HG03025 (cell line): ENCODE measurements around the gene MAPKAPK5.
"Not testable (repeated sequence)": the region's sequence is repeated elsewhere in the genome, so short reads cannot be mapped to it uniquely, and the experiment has no call there.

ENCODE experiments used
- ATAC-seq: cut with Tn5 transposase; IDR thresholded peaks from one replicate; pipeline ENCODE4 v1.9.1; 2021; ENCODE audit warnings: mild to moderate bottlenecking, moderate library complexity; ENCODE audit not compliant: unreplicated experiment, low FRiP score

MAPKAPK5 gene

DNA sequence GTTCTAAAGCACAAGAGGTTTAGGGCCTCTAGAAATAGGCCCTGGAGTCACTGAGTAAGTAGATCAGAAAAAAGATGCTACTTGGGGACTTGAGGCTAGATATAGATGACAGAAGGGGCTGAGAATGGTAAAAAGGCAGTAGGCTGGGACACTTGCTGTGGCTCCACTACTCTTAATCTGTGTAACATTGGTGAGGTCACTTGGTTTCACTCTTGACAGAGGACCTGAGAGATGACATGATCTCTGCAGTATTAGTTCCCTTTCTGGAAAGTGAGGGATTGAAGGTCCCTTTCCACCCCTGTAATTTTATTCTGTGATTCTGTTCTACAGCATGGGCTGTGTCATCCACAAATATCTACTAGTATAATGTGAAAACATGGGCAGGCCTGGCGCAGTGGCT lies 39.7 kb downstream of the MAPKAPK5 start:
- ATAC-seq = no peak

DNA sequence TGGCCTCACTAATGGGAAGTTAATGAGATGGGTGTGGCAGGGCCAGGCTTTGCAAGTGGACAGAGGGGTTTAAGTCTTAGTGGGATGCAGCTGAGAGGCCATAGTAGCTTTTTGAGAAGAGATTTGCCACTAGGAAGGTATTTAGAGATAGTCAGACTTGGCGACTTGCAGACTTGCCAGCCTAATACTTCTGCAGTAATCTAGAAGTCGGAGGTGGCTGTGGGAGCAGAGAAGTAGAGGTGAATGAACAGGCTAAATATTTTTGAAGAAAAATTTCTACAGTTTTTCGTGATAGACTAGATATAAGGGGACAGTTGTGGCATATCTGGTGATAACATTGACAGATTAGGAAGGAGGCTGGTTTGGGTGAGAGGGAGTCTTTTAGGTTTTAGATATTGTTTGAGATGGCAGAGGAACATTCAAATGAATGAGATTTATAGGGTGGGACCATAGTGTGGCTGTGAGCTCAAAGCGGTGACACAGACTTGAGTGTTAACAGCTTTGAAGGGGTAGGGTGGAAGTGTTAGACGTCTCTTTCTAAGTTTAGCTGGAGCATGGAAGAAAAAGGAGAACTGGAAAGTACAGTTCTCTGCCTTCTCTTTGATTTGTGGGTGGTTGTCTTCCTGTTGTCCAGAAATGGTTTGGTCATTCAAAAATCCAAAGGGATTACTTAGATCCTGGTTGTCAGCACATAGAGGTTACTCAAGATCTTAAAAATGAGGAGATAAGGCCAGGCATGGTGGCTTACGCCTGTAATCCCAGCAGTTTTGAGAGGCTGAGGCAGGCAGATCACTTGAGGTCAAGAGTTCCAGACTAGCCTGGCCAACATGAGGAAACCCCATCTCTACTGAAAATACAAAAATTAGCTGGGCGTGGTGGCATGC lies 44.9 kb downstream of the MAPKAPK5 start:
- no peak for ATAC-seq

DNA sequence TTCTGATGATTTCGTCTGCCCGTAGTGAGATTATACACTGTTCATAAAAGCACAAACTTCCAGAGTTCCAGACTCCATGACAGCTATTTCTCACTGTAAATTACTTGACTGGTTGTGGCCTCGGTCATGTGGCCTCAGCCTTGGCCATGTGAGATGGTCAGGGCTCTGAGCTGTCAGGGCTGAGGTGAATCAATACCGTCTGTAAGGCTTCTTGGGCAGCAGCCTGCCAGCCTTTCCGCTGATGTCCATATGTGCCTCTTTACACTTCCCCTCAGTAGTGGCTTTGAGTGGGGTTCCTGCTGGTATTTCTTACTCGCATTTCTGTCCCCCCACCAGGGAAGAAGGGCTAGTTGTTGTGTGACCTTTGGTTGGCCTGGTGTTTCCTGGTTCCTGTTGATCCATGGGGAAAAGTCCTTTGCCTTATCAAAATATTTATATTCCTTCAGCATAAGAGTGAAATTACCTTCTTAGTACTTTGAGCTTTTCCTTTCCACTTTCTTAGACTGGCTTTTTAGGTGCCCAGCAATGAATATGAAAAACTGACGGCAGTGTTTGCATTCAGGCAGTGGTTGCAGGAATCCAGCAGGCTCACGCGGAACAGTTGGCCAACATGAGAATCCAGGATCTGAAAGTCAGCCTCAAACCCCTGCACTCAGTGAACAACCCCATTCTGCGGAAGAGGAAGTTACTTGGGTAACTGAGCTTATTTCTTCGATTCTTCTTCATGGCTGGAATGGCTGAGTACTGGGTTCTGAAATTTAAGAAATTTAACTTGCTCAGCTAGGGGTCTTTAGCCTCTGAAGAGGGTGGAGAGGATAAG lies 46.1 kb downstream of the MAPKAPK5 start:
- ATAC-seq = no peak

DNA sequence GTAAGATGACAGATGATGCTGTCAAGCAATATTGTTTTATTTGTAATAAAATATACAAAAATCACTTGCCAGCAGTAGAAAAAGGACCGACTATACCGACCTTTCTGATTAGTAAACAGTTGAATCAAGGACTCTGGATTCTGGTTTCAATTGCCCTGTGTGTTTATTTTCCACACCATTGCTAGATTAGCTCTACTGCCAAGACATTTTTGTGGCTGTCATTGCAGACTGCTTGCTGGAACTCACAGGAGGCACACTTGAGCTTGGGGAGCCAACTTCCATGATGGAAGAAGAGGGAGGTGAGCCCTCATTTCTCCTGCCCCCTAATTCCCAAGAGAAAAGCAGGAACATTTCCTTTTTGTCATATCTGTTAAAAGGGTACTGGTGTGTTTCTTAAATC lies 51.3 kb downstream of the MAPKAPK5 start:
- ATAC-seq = no peak

DNA sequence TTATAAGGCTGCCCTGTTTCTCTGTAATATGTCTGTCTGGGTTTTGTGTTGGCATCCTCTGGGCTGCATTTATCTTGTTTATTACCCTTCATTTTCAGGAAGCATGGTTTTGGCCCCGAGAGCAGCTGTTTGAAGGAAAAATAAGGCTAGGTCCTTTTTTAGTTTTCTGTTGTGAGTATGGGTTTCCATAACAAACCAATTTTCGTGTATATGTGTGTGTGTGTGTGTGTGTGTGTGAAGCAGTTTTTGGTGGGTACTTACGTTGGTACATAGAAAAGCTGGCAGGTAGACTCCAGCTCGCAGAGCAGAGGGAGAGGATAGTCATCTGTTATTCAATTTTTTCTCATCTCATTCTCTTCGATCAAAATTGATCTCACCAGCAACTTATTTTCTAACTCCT lies 52.5 kb downstream of the MAPKAPK5 start:
- no peak for ATAC-seq

DNA sequence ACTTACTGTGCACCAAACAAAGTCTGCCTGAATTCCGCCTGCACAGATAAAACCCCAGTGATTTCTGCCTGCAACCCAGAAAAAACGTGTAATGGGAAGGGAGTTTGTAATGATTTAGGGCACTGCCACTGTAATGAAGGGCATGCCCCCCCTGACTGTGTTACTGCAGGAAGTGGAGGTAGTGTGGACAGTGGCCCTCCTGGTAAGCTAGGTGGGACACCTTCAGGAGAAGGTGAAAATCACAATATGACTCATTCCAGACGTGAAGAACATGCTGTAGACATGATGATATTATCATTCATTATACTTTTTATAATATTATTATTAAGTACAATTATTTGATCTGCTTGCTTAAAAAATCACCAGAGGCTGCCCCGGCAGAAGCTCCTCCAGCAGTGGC lies 59.2 kb downstream of the MAPKAPK5 start:
- ATAC-seq = no peak

DNA sequence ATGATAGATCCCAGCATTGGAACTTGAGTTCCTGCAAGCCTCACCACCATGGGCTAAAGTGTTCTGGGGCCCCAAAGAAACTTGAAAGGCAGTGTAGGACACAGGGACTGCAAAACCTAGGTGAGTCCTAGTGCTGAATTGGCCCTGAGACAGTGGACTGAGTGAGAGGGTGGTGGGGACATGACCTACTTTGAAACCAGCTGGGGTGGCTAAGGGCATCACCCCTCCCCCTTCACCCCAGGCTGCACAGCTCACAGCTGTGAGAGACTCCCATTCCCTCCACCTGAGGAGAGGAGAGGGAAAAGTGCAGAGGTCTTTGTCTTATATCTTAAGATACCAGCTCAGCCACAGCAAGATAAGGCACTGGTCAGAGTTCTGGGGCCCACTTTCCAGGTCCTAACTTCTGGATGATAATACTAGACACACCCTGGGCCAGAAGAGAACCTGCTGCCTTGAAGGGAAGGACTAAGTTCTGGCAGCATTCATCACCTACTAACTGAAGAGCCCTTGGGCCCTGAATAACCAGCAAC lies 62.5 kb downstream of the MAPKAPK5 start:
- no peak for ATAC-seq

DNA sequence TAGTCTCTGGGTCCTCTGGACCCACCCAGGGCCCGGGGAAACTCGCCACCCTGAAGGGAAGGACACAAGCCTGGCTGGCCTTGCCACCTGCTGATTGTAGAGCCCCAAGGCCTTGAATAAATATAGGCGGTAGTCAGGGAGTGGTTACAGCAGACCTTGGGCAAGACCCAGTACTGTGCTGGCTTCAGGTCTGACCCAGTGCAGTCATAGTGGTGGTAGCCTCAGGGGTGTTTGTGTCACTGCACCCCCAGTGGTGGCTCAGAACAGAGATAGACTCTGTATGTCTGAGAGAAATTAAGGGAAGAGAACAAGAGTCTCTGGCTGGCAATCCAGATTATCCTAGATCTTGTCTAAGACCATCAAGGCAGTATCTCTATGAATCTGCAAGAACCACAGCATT lies 63.5 kb downstream of the MAPKAPK5 start:
- ATAC-seq = no peak

DNA sequence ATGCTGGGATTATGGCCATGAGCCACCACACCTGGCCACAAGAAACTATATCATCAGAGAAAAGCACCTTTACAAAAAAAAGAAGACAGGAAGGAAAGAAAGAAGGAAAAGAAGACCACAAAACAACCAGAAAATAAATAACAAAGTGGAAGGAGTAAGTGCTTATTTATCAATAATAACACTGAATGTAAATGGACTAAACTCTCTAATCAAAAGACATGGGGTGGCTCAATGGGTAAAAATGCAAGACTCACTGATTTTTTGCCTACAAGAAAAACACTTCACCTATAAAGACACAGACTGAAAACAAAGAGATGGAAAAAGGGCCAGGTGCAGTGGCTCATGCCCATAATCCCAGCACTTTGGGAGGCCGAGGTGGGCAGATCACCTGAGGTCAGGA lies 65.7 kb downstream of the MAPKAPK5 start:
- ATAC-seq = no peak

DNA sequence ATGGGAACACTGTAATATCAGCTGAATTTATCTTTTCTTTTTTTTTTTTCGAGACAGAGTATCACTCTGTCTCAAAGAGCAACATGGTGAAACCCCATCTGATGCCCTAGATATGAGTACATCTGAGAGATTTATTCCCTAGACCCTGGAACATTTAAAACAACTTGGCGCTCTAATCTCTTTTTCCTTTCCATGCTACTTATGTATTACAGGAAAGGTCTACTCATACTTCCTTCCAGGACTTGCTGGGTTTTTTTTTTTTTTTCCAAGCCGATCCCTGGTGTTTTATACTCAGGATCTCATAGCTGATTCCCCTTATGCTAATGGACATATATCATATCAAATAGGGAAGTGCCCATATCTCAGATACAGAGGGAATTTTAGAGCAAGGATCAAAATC lies 83.1 kb downstream of the MAPKAPK5 start:
- ATAC-seq = no peak

DNA sequence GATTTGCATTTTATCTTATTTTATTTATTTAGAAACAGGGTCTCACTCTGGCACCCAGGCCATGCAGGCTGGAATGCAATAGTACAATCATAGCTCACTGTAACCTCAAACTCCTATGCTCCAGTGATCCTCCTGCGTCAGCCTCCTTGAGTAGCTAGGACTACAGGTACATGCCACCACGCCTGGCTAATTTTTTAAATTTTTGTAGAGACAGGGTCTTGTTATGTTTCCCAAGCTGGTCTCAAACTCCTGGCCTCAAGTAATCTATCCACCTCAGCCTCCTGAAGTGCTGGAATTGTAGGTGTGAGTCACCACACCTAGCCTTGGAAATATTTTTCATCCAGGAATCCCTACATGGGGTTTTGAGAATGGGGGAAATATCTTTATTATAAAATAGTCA lies 84.6 kb downstream of the MAPKAPK5 start:
- ATAC-seq = no peak

DNA sequence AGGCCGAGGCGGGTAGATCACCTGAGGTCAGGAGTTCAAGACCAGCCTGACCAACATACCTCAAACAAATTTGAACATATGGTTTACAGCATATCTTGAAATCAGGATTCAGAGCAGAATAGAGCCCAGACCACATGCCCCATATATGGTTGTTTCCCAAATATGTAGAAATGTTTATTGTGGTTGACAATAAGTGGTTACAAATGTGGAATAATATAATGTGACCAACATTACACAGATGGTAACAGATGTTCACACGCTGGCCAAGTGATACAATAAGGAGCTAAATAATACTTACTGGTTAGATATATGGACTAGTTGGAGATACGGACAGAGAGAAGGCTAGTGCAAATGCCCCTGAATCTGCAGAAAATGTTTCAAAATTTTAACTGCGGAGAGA lies 85.3 kb downstream of the MAPKAPK5 start:
- no peak for ATAC-seq

DNA sequence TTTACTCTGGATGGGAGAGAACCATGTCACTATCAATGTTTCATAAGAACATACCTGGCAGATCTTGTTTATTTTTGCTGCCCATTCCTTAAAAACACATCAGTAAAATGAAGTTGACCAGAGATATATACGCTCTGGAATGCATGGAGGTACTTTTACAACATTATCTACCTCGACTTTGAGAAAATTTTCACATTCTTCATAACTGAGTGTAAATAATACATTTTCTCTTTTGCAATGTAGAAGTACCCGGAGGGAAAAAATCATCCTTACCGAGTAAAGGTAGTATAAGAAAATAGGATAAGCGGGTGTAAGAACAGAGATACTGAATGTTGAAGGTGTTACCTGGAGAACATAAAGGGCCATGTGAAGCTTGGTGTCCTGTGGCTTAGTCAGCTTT lies 90.2 kb downstream of the MAPKAPK5 start:
- no peak for ATAC-seq

DNA sequence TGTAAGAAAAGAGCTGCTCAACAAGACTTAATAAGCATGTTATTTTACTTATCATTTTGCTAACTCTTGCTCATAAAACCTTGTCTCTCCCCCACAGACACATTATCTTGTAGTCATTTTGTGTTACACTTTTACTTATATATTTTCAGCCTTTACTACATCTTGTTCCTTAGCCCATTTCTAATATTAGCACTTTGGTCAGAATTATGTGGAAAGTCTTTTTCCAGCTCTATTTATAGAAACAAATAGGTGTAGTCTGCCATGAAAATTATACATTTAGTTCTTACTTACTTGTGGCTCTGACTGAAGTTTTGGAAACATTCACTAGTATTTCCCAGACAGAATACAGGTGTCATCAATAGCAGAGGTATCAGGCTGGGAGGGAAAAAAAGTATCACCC lies 94.8 kb downstream of the MAPKAPK5 start:
- no peak for ATAC-seq

DNA sequence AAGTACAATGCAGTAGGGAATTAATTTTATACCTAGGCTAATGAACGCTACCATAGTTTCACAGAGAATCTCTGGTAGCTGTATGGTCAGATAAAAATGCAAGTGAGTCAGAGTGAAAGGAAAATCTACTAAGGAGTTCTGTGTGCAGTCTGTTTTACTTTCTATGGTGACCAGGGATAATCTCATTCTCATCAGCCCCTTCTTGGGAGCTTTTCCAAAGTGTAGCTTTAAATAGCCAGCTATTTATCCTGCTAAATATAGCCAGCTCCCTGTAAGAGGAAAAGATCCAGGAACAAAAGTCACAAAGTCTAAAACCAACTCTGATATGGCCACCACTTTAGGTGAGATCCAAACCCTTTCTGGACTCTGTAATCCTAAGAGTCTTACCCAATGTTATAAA lies 95.4 kb downstream of the MAPKAPK5 start:
- no peak for ATAC-seq

DNA sequence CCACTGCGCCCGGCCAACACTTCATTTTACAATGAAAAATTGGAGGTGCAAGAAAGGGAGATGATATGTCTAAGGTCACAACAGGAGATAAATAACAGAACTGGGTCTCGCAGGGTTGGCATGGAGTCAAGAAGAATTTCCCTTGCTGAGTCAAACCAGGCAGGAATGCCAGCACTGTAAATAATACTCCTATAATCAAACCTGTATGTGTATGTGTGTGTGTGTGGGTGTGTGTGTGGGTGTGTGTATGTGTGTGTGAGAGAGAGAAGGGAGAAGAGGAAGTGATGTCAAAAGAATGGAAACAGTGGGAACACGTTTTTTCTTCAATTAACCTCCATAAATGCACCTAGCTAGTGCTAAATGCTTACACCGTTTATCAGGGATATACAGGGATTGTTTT lies 100.5 kb downstream of the MAPKAPK5 start:
- ATAC-seq = no peak

DNA sequence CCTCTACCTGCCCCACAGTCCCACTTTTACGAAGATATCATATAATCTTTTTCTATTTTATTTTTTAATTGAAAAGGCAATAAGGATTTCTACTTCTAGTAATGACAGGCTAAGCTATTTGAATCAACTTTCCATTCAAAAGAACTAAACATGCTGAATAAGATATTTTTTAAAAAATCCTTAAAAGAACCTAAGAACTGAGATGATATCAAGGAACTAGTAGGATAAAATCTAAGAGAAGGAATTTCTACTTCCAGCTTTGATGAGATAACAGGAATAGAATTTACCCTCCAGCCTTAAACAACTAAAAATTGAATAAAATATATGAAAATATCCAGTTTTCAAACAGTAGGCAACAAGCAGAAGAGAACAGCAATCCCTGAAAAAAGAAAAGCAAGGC lies 101.9 kb downstream of the MAPKAPK5 start:
- ATAC-seq = no peak

DNA sequence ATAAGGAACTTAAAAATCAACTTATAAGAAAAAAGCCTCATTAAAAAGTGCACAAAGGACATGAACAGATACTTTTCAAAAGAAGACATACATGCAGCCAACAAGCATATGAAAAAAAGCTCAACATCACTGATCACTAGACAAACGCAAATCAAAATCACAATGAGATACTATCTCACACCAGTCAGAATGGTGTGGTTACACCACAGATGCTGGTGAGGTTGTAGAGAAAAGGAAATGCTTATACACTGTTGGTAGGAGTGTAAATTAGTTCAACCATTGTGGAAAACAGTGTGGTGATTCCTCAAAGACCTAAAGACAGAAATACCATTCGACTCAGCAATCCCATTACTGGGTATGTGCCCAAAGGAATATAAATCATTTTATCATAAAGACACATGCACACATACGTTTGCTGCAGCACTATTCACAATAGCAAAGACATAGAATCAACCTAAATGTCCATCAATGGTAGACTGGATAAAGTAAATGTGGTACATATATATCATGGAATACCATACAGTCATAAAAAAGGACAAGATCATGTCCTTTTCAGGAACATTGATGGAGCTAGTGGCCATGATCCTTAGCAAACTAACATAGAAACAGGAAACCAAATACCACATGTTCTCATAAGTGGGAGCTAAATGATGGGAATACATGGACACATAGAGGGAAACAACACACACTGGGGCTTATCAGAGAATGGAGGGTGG lies 109.1 kb downstream of the MAPKAPK5 start:
- ATAC-seq = not testable (repeated sequence)
